ENCODE data around the gene STPG3. TPM values are rescaled to one million over a fixed set of nuclear protein-coding genes. Genes with fewer than 3 reads are reported as not detected.
A peak's percentile ranks its signal among the peaks of the same experiment; 100 is the strongest.

Gene STPG3
- polyA plus RNA-seq, 1 donor = 3.4 TPM

DNA sequence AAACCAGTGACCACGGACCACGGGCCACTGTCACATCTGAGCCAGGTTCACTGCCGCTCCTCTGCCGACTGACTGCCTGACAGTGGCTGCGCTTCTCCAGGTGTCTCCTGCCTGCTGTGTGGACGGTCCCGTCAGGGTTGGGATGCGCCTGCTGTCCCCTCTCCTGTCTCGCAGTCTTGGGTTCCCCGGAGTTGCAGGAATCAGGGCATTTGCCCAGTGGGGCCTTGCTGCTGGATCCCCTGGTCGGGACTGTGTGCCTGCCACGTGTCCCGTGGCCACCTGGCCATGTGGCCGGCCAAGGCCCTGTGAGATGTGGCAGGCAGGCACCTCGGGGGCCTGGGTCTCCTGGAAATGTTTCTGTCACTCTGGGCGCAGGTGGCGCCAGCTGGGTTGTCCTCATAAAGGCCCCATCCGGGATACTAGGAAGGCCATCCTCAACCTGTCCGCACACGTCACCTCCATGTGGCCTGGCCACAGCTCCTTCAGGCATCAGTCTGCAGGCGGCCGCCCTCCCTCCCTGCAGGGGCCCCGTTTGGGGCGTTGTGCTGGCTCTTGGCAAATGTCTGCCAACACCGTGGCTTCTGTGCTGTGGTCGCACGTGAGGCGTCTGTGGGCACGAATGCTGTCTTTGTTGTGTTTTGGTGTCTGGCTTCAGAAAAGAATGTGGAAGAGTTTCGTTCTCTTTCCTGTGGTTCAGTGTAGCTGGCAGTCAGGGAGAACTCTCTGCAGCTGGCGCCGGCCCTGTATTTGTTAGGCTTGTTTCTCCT, 20.0 kb downstream of the STPG3 start:
- Histone ChIP-seq H3K36me3 (ENCODE audit: control insufficient read depth, insufficient read depth, low read length) (peaks cover 64% of the 10 kb centered on the region), H3K9me3 (ENCODE audit: control insufficient read depth, low read depth, low read length) (peaks cover 11% of the 10 kb centered on the region), H3K4me3 (ENCODE audit: low read length) (no peak overlapping the region), H3K27ac (ENCODE audit: low read length) (no peak overlapping the region), H3K4me1 (ENCODE audit: control insufficient read depth, insufficient read depth, low read length) (peaks cover 11% of the 10 kb centered on the region), H3K27me3 (ENCODE audit: control insufficient read depth, insufficient read depth, low read length) (no peaks in the 10 kb centered on the region)
- DNase-seq = no peak
- no CpG with 5 or more reads among the region's 32 CpGs for WGBS (ENCODE audit: insufficient coverage, low lambda C conversion rate)

DNA sequence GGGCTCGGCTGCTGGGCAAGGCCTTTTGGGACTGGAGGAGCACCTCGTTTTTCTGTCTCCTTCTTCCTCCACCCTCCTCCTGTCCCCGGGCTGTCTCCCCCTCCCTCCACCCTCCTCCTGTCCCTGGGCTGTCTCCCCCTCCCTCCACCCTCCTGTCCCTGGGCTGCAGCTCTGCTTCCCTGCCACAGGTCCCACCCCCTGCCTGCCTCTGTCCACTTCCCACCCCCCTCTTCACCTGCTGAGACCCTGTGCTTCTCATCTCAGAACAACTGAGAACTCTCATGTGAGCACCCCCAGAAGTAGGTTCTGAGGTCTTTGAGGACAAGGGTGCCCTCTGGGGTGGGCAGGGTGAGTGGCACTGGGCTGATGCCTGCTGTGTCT, 20.6 kb downstream of the STPG3 start:
- WGBS (ENCODE audit: insufficient coverage, low lambda C conversion rate) = no CpG with 5 or more reads among the region's 3 CpGs
- Histone ChIP-seq H3K4me3 (ENCODE audit: low read length) (no peak overlapping the region), H3K36me3 (ENCODE audit: control insufficient read depth, insufficient read depth, low read length) (peaks cover 59% of the 10 kb centered on the region), H3K27me3 (ENCODE audit: control insufficient read depth, insufficient read depth, low read length) (no peaks in the 10 kb centered on the region), H3K4me1 (ENCODE audit: control insufficient read depth, insufficient read depth, low read length) (peaks cover 16% of the 10 kb centered on the region), H3K27ac (ENCODE audit: low read length) (no peak overlapping the region), H3K9me3 (ENCODE audit: control insufficient read depth, low read depth, low read length) (peaks cover 13% of the 10 kb centered on the region)
- DNase-seq = no peak

DNA sequence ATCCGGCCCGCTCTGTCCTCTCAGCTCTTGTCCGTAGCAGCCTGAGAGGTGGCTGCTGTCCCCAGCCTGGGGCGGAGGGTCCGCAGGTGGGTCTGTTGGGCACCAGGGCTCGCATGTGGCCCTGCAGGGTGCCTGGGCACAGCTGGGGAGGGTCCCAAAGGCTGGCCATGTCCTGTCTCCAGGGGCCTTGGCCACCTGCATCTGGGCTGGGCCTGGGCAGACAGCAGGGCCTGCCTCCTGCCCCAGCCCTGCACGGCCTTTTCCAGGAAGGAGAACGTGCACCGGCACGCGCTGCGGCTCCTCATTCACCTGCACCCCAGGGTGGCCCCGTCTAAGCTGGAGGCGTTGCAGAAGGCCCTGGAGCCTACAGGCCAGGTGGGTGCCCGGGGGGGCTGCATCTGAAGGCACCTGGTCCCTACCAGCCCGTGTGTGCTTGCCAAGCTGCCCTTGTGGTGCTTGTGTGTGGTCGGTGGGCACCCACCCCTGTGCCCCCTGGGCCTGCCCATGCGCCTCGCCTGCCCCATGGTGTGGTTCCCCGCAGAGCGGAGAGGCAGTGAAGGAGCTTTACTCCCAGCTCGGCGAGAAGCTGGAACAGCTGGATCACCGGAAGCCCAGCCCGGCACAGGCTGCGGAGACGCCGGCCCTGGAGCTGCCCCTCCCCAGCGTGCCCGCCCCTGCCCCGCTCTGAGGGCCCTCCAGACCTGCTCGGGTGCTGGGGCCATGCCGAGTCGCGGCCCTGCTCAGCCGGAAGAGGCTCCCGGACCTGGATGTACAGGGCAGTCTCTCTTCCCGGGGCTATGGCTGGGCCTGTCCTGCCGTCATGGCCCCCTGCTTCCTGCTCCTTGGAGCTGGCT, 21.4 kb downstream of the STPG3 start:
- Histone ChIP-seq H3K4me1 (ENCODE audit: control insufficient read depth, insufficient read depth, low read length) (peaks cover 24% of the 10 kb centered on the region), H3K27ac (ENCODE audit: low read length) (no peak overlapping the region), H3K27me3 (ENCODE audit: control insufficient read depth, insufficient read depth, low read length) (peaks cover under 1% of the 10 kb centered on the region), H3K36me3 (ENCODE audit: control insufficient read depth, insufficient read depth, low read length) (peaks cover 53% of the 10 kb centered on the region), H3K4me3 (ENCODE audit: low read length) (no peak overlapping the region), H3K9me3 (ENCODE audit: control insufficient read depth, low read depth, low read length) (peaks cover 13% of the 10 kb centered on the region)
- DNase-seq = peak in 1 of 2 donors; percentile 1
- no CpG with 5 or more reads among the region's 39 CpGs for WGBS (ENCODE audit: insufficient coverage, low lambda C conversion rate)

DNA sequence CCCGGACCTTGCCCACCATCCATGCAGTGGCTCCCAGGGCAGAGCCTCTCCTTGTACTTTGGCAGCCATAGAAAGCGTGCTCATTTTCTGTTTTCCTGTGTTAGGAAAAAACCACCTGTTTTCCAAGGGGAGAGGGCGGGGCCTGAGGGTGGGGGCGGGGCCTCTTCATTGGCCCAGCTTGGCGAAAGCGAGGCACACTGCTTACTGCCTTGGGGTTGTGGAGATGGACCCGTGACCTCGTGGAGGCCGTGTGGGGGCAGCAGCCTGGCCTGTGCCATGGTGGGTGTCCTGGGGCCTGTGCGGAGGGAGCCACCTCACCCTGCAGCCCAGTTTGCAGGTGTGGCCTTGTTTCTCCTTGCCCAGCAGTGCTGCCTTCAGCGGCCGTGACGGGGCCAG, 22.0 kb downstream of the STPG3 start:
- DNase-seq = peak in 1 of 2 donors; percentile 1
- Histone ChIP-seq H3K27ac (ENCODE audit: low read length) (no peak overlapping the region), H3K4me3 (ENCODE audit: low read length) (no peak overlapping the region), H3K27me3 (ENCODE audit: control insufficient read depth, insufficient read depth, low read length) (peaks cover 6% of the 10 kb centered on the region), H3K4me1 (ENCODE audit: control insufficient read depth, insufficient read depth, low read length) (peaks cover 24% of the 10 kb centered on the region), H3K36me3 (ENCODE audit: control insufficient read depth, insufficient read depth, low read length) (peaks cover 48% of the 10 kb centered on the region), H3K9me3 (ENCODE audit: control insufficient read depth, low read depth, low read length) (peaks cover 15% of the 10 kb centered on the region)
- no CpG with 5 or more reads among the region's 13 CpGs for WGBS (ENCODE audit: insufficient coverage, low lambda C conversion rate)

DNA sequence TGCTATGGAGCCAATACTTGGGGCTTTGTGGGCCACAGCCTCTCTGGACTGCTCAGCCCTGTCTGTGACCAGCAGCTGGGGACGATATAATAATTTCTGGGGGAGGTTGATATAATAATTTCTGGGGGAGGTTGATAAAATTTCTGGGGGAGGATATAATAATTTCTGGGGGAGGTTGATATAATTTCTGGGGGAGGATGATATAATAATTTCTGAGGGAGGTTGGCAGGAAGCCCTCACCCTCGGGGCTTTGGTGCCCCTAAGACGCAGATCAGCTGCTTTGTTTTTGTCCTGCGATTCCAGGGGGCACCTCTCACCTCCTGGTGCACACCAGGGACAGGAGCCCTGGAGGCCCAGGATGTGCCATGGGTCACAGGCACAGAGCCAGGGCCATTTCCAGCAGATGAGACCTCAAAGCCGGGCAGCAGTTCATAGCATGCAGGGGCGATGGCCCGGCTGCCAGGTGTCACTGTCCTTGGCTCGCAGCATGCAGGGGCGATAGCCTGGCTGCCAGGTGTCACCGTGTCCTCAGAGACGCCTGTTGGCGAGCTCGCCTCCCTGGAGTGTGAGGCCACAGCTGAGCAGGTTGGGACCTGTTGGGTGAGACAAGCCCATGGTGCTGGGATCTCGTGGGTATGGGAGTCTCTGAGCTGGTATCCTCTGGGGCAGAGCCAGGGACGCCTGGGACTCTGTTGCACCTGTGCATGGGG, 22.7 kb downstream of the STPG3 start:
- H3K4me1 ChIP-seq (ENCODE audit: control insufficient read depth, insufficient read depth, low read length) = peaks cover 24% of the 10 kb centered on the region
- no peak overlapping the region for H3K27ac ChIP-seq (ENCODE audit: low read length)

DNA sequence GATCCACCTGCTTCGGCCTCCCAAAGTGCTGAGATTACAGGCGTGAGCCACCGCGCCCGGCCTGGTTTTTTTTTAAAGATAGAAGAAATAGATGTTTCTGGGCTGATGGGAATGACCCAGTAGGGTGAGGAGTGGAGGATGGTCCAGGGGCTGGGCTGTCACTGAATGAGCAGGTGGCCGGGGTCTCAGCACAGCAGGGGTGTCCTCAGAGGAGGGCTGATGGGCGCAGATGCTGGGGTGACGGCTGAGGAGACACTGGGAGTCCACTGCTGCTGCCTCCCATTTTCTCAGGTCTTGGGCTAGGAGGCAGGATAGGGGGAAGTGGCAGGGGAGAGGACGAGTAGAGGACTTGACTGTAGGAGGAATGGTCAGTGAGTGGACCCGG, 24.1 kb downstream of the STPG3 start:
- Histone ChIP-seq H3K4me3 (ENCODE audit: low read length) (no peak overlapping the region), H3K27ac (ENCODE audit: low read length) (no peak overlapping the region), H3K27me3 (ENCODE audit: control insufficient read depth, insufficient read depth, low read length) (peaks cover 15% of the 10 kb centered on the region), H3K9me3 (ENCODE audit: control insufficient read depth, low read depth, low read length) (peaks cover 22% of the 10 kb centered on the region), H3K4me1 (ENCODE audit: control insufficient read depth, insufficient read depth, low read length) (peaks cover 29% of the 10 kb centered on the region), H3K36me3 (ENCODE audit: control insufficient read depth, insufficient read depth, low read length) (peaks cover 35% of the 10 kb centered on the region)
- no peak for DNase-seq
- WGBS (ENCODE audit: insufficient coverage, low lambda C conversion rate) = no CpG with 5 or more reads among the region's 10 CpGs

More for the DNA sequence above, 22.7 kb downstream of the STPG3 start:
- peaks cover 43% of the 10 kb centered on the region for H3K36me3 ChIP-seq (ENCODE audit: control insufficient read depth, insufficient read depth, low read length)
- WGBS (ENCODE audit: insufficient coverage, low lambda C conversion rate) = no CpG with 5 or more reads among the region's 15 CpGs
- H3K9me3 ChIP-seq (ENCODE audit: control insufficient read depth, low read depth, low read length) = peaks cover 16% of the 10 kb centered on the region
- peaks cover 7% of the 10 kb centered on the region for H3K27me3 ChIP-seq (ENCODE audit: control insufficient read depth, insufficient read depth, low read length)
- DNase-seq = no peak
- no peak overlapping the region for H3K4me3 ChIP-seq (ENCODE audit: low read length)

DNA sequence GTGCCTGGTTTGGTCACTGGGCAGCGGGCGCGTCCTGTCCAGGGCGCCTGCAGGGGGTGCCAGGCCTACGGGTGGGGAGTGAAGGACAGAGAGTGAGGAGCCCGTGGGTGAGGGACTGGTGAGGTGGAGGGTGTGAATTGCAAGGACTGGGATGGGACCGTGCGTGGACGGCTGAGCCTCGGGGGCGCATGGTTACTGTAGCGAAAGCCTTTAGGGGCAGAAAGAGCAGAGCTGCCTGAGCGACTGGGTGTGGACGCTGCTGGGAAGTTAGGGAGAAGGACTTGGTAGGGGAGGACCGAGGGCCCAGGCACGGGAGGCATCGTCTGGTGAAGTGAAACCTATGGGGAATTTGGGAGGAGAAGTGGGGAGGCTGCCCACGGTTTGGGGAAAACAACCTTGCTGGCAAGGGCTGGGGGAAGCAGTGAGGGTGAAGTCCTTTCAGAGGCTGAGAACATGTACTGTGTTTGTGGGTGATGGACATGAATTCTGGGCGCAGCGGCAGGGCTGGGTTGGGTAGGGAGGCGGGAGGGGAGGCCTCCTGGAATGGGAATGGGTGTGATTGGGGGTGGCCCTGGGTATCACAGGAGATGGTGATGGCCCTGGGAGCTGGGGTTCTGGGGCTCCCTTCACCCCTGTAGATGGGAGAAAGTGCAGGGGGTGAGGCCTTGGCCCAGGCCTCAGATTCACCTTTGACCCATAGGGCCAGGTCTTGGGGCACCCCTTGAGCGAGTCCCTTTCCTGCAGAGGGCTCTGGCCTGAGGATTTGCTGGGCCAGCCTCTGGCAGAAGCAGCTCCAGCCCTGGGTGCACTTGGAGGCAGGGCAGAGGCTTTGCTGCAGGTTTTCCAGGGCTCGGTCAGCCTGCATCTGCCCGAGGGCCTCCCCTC, 24.7 kb downstream of the STPG3 start:
- WGBS (ENCODE audit: insufficient coverage, low lambda C conversion rate) = 60% methylated on average over 2 of the region's 24 CpGs
- DNase-seq = no peak
- H3K27me3 ChIP-seq (ENCODE audit: control insufficient read depth, insufficient read depth, low read length) = peaks cover 20% of the 10 kb centered on the region
- peaks cover 34% of the 10 kb centered on the region for H3K36me3 ChIP-seq (ENCODE audit: control insufficient read depth, insufficient read depth, low read length)
- H3K9me3 ChIP-seq (ENCODE audit: control insufficient read depth, low read depth, low read length) = peaks cover 28% of the 10 kb centered on the region
- H3K4me3 ChIP-seq (ENCODE audit: low read length) = no peak overlapping the region
- peaks cover 35% of the 10 kb centered on the region for H3K4me1 ChIP-seq (ENCODE audit: control insufficient read depth, insufficient read depth, low read length)
- H3K27ac ChIP-seq (ENCODE audit: low read length) = peak overlapping the region; percentile 71

DNA sequence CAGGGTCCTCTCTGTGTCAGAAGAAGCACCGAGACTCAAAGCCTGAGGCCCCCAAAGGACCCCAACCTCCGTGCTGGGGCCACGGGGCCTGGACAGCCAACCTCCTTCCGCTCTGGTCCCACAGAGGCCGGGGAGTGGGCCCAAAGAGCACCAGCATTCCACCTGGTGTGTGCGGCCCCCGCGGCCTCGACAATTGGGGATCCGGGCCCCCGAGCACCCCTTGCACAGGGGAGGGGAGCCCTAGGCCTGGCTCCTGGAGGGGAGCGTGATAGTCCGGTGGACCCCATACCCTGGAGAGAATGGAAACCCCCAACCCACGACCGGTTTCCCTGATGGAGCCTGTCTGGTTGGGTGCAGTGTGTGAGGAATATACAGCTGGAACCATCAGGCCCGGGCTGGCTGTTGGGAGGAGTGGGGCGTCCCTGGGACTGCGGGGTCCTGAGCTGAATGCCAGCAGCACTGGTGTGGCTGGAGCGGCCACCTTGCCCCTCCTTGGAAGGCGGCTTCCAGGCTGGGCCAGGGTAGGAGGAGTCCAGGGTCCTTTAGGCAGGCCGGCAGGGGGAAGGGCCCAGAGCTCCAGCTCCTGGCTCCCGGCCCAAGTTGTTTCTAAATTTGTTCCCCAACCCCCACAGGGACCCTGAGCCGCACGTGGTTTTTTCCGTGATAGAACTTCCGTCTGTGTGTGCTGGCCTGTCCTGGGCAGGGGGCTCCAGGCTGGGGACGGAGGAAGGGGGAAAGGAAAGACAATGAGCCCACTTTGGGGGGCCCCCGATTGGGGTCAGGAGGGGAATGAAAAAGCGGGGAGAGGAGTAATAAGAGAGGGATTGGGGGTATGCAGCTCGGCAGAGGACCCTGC, 25.6 kb downstream of the STPG3 start:
- Histone ChIP-seq H3K9me3 (ENCODE audit: control insufficient read depth, low read depth, low read length) (peaks cover 25% of the 10 kb centered on the region), H3K36me3 (ENCODE audit: control insufficient read depth, insufficient read depth, low read length) (peaks cover 28% of the 10 kb centered on the region), H3K4me3 (ENCODE audit: low read length) (peak overlapping the region; percentile 71), H3K27me3 (ENCODE audit: control insufficient read depth, insufficient read depth, low read length) (peaks cover 20% of the 10 kb centered on the region), H3K4me1 (ENCODE audit: control insufficient read depth, insufficient read depth, low read length) (peaks cover 35% of the 10 kb centered on the region), H3K27ac (ENCODE audit: low read length) (peak overlapping the region; percentile 71)
- WGBS (ENCODE audit: insufficient coverage, low lambda C conversion rate) = 20% methylated on average over 1 of the region's 30 CpGs
- DNase-seq = peak in 1 of 2 donors; percentile 88
